Uterus (tissue), 4 donors: ENCODE data around the gene EPHA6. TPM values are rescaled to one million over a fixed set of nuclear protein-coding genes. Genes with fewer than 3 reads are reported as not detected.

Experiments used
- DNase-seq, 2 donors: peaks; one replicate each; pipeline ENCODE4 v3.0.0-alpha.2; 2019 to 2020
- H3K27ac ChIP-seq, 2 donors: fragments of 200-600 bp; sonication (generic); 1 replicate in 1 of 2; 2 replicates in 1 of 2; pipeline ENCODE4 v1.5.1; 2016 to 2018
- H3K27me3 ChIP-seq, 2 donors: fragments of 200-600 bp; sonication (generic); one replicate each; pipeline ENCODE4 v1.5.1; 2018 to 2019; ENCODE audit warnings: control low read depth in 1 of 2
- H3K36me3 ChIP-seq, 2 donors: fragments of 200-600 bp; sonication (generic); one replicate each; pipeline ENCODE4 v1.5.1; 2019; ENCODE audit warnings: control low read depth in 1 of 2
- H3K4me1 ChIP-seq, 2 donors: fragments of 200-600 bp; sonication (generic); one replicate each; pipeline ENCODE4 v1.5.1; 2018 to 2019; ENCODE audit warnings: control low read depth in 1 of 2
- H3K4me3 ChIP-seq, 2 donors: fragments of 200-600 bp; sonication (generic); 1 replicate in 1 of 2; 2 replicates in 1 of 2; pipeline ENCODE4 v1.5.1; 2018 to 2019; ENCODE audit warnings: mild to moderate bottlenecking in 1 of 2
- H3K9me3 ChIP-seq, 2 donors: fragments of 200-600 bp; sonication (generic); one replicate each; pipeline ENCODE4 v1.5.1; 2019; ENCODE audit warnings: control low read depth in 1 of 2
- POLR2A ChIP-seq, 2 donors: fragments of 450-650 bp; IDR thresholded peaks; one replicate each; pipeline ENCODE4 v1.6.1; 2016; ENCODE audit warnings: antibody characterized with exemption in 2 of 2, mild to moderate bottlenecking in 1 of 2, moderate library complexity in 1 of 2
- intact Hi-C: fragments of 100-400 bp; cut with DNase I; formaldehyde crosslinking; loops from one replicate; pipeline ENCODE4 v1.15.1; 2023; ENCODE audit warnings: low total_unique reads
- total RNA-seq, 4 donors: library from RNA; depleted of rRNA in 3 of 4; stranded (reverse); fragments of >200 nt in 3 of 4; gene quantifications; one replicate each; pipeline versions ENCODE4 v1.1.0 to v1.2.4, GENCODE V29; 2014 to 2023
- TF ChIP-seq, protein P1 (sequence below), 4 experiments: fragments of 200-600 bp in 2 of 4; fragments of 450-650 bp in 2 of 4; sonication (generic) in 2 of 4; IDR thresholded peaks; one replicate each; pipeline ENCODE4 v1.5.1; 2016 to 2019; ENCODE audit warnings: antibody characterized with exemption in 4 of 4, mild to moderate bottlenecking in 2 of 4, moderate library complexity in 1 of 4
- donor health status: DM: yes; HTN: yes; CAD: no.

Gene EPHA6
- total RNA-seq, 4 donors from 2014 or later = 0.29 to 7.3 (median 2.5) TPM

DNA sequence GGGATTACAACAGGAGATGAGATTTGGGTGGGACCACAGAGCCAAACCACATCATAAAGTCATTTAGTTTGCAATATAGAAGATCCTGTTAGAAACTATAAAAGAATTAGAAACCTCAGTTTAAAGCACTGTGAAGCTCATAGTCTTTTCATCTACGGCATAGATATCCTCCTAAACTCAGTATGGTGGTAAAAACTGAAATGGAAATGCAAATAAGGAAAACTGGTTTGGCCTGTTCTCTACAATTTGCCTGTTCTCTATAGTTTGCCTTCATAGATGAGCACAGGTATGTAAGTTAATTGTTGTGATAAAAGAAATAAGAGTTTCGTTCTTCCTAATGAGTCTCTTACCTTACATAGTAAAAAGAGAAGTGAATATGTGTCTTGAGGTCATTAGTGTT is 618.5 kb downstream of the EPHA6 start:
- TF ChIP-seq, protein P1, sequence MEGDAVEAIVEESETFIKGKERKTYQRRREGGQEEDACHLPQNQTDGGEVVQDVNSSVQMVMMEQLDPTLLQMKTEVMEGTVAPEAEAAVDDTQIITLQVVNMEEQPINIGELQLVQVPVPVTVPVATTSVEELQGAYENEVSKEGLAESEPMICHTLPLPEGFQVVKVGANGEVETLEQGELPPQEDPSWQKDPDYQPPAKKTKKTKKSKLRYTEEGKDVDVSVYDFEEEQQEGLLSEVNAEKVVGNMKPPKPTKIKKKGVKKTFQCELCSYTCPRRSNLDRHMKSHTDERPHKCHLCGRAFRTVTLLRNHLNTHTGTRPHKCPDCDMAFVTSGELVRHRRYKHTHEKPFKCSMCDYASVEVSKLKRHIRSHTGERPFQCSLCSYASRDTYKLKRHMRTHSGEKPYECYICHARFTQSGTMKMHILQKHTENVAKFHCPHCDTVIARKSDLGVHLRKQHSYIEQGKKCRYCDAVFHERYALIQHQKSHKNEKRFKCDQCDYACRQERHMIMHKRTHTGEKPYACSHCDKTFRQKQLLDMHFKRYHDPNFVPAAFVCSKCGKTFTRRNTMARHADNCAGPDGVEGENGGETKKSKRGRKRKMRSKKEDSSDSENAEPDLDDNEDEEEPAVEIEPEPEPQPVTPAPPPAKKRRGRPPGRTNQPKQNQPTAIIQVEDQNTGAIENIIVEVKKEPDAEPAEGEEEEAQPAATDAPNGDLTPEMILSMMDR (IDR thresholded peaks at IDR 0.05) = no peak
- no peak for TF ChIP-seq POLR2A (IDR thresholded peaks at IDR 0.05)
- Histone ChIP-seq H3K9me3 (no peaks in the 10 kb centered on the region), H3K4me3 (no peak overlapping the region), H3K4me1 (no peaks in the 10 kb centered on the region), H3K27ac (no peak overlapping the region), H3K36me3 (no peaks in the 10 kb centered on the region), H3K27me3 (no peaks in the 10 kb centered on the region)
- DNase-seq = no peak
- intact Hi-C loops = no loop called here

DNA sequence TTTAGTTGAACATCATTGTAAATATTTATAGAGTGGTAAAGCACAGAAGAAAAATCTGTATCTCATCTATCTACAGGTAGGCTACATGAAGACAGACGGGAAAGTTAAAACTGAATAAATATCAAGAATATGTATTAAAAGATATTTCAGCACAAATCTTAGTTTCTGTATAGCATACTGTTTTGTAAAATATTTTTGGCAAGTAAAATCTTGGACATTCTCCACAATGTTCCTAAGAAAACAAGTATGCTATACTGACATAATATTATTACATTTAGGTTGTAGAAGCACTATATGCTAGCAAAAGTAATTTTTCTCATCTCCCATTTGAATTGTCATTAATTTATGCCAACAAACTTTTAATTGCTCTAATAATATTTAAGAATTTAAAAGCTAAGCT is 623.7 kb downstream of the EPHA6 start:
- DNase-seq = no peak
- intact Hi-C loops = no loop called here
- Histone ChIP-seq H3K27ac (no peak overlapping the region), H3K36me3 (no peaks in the 10 kb centered on the region), H3K4me3 (no peak overlapping the region), H3K9me3 (no peaks in the 10 kb centered on the region), H3K27me3 (no peaks in the 10 kb centered on the region), H3K4me1 (no peaks in the 10 kb centered on the region)
- TF ChIP-seq, protein P1 (IDR thresholded peaks at IDR 0.05) = no peak
- no peak for TF ChIP-seq POLR2A (IDR thresholded peaks at IDR 0.05)

DNA sequence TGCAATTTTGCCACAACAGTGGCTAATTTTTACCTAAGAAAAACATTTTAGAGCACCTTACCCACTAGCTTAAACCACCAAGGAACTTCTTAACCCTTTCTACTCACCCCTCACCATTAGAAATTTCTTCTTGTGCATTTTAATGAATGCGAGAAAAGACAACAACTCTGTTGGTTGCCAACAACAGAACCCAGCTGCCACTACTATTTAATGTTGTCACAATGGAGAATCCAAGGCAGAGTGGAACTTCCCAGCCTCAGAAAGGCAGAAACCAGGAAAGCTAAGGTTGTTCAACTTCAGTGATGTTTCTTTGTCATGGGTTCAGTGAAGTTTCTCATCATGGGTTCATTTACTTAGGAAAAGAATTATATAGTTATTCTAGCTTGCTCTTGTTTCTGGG is 625.0 kb downstream of the EPHA6 start:
- DNase-seq = no peak
- intact Hi-C loops = no loop called here
- Histone ChIP-seq H3K27me3 (no peaks in the 10 kb centered on the region), H3K4me1 (no peaks in the 10 kb centered on the region), H3K27ac (no peak overlapping the region), H3K4me3 (no peak overlapping the region), H3K9me3 (no peaks in the 10 kb centered on the region), H3K36me3 (no peaks in the 10 kb centered on the region)
- TF ChIP-seq, protein P1 (IDR thresholded peaks at IDR 0.05) = no peak
- TF ChIP-seq POLR2A (IDR thresholded peaks at IDR 0.05) = no peak

DNA sequence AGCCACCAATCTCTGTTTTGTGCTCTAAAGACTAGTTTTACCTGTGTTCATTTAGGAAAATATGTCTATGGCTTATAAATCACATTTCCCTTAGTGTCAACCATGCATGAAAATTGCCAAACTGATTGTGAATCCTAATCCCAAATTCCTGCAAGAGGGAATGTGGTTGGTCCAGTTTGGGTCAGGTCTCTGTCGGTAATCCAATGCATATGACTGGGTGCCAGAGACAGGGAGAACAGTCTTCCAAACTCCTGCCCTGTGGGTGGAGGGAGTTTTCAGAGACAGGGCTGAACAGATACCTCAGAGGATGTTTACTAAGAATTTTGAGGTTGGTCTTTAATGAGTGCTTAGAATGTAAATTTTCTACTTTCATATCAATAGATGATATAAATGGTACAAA is 649.6 kb downstream of the EPHA6 start:
- H3K4me3 ChIP-seq = no peak overlapping the region
- intact Hi-C loops = no loop called here
- TF ChIP-seq POLR2A (IDR thresholded peaks at IDR 0.05) = no peak
- TF ChIP-seq, protein P1 (IDR thresholded peaks at IDR 0.05) = no peak
- H3K27ac ChIP-seq = no peak overlapping the region
- no peaks in the 10 kb centered on the region for H3K4me1 ChIP-seq
- no peak for DNase-seq
- no peaks in the 10 kb centered on the region for H3K9me3 ChIP-seq
- no peaks in the 10 kb centered on the region for H3K36me3 ChIP-seq
- H3K27me3 ChIP-seq = no peaks in the 10 kb centered on the region

DNA sequence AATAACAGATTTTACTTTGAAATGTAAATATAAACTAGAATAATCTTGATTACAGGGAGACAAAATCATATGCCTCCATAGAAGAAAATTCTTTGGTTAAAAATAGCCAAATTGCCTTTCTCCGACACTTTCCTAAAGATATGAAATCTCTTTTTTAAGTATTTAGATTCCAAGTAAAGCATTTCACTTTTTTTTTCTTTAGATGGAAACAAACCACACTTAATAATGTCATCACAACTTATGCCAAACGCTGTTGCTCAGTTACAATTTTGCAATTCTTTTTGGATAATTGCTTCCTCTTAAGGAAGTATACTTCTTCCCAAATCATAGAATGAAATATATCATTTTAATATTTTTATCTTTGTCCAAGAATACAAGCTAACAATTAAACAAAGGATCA is 656.1 kb downstream of the EPHA6 start:
- no peaks in the 10 kb centered on the region for H3K27me3 ChIP-seq
- no peak for DNase-seq
- H3K36me3 ChIP-seq = no peaks in the 10 kb centered on the region
- no peaks in the 10 kb centered on the region for H3K4me1 ChIP-seq
- intact Hi-C loops = no loop called here
- H3K27ac ChIP-seq = no peak overlapping the region
- no peak overlapping the region for H3K4me3 ChIP-seq
- no peaks in the 10 kb centered on the region for H3K9me3 ChIP-seq
- TF ChIP-seq, protein P1 (IDR thresholded peaks at IDR 0.05) = no peak
- TF ChIP-seq POLR2A (IDR thresholded peaks at IDR 0.05) = no peak
